Inferior parietal cortex (tissue), 1 donor: ENCODE measurements around the gene PAQR3.
"Not testable (repeated sequence)": the region's sequence is repeated elsewhere in the genome, so short reads cannot be mapped to it uniquely, and the experiment has no call there.

Experiments
- DNase-seq: peaks from one replicate; pipeline ENCODE4 v3.0.0-alpha.2; 2016; ENCODE audit errors: extremely low spot score

The PAQR3 gene

GRCh38 chr4:78928835-78929234, 10.4 kb downstream of the PAQR3 start:
- DNase-seq = no peak

- no peak for DNase-seq
Measured at GRCh38 chr4:78926826-78927225, 12.4 kb downstream of the PAQR3 start.

GRCh38 chr4:78923464-78924312, 15.6 kb downstream of the PAQR3 start:
- DNase-seq = no peak

- DNase-seq = no peak
Measured at GRCh38 chr4:78922207-78922606, 17.0 kb downstream of the PAQR3 start.

- DNase-seq = no peak
Measured at GRCh38 chr4:78910612-78911011, 28.6 kb downstream of the PAQR3 start.

GRCh38 chr4:78908974-78909373, 30.3 kb downstream of the PAQR3 start:
- not testable (repeated sequence) for DNase-seq

GRCh38 chr4:78907638-78908037, 31.6 kb downstream of the PAQR3 start:
- no peak for DNase-seq

- no peak for DNase-seq
Measured at GRCh38 chr4:78904143-78904542, 35.1 kb downstream of the PAQR3 start.

GRCh38 chr4:78902298-78902697, 36.9 kb downstream of the PAQR3 start:
- no peak for DNase-seq

- no peak for DNase-seq
Measured at GRCh38 chr4:78901882-78902281, 37.4 kb downstream of the PAQR3 start.

GRCh38 chr4:78899302-78899701, 39.9 kb downstream of the PAQR3 start:
- DNase-seq = no peak

- DNase-seq = no peak
Measured at GRCh38 chr4:78889955-78890354, 49.3 kb downstream of the PAQR3 start.

- no peak for DNase-seq
Measured at GRCh38 chr4:78885598-78885997, 53.6 kb downstream of the PAQR3 start.

- no peak for DNase-seq
Measured at GRCh38 chr4:78880874-78881492, 58.3 kb downstream of the PAQR3 start.

GRCh38 chr4:78878031-78878430, 61.2 kb downstream of the PAQR3 start:
- no peak for DNase-seq

GRCh38 chr4:78876568-78877320, 62.5 kb downstream of the PAQR3 start:
- DNase-seq = no peak

- DNase-seq = no peak
Measured at GRCh38 chr4:78870056-78870455, 69.2 kb downstream of the PAQR3 start.

GRCh38 chr4:78868712-78869111, 70.5 kb downstream of the PAQR3 start:
- not testable (repeated sequence) for DNase-seq

GRCh38 chr4:78865451-78865850, 73.8 kb downstream of the PAQR3 start:
- no peak for DNase-seq

- peak; percentile 85 for DNase-seq
Measured at GRCh38 chr4:78864405-78865024, 74.7 kb downstream of the PAQR3 start.

- DNase-seq = peak; percentile 29
Measured at GRCh38 chr4:78863991-78864390, 75.2 kb downstream of the PAQR3 start.

- DNase-seq = no peak
Measured at GRCh38 chr4:78863254-78863869, 75.9 kb downstream of the PAQR3 start.
